K562 (cell line): ENCODE measurements around the gene HSPA1L. TPM values are rescaled to one million over a fixed set of nuclear protein-coding genes. Genes with fewer than 3 reads are reported as not detected.

Experiments
- ARHGAP35 ChIP-seq: fragments of 450-650 bp; IDR thresholded peaks from 2 replicates; pipeline ENCODE4 v1.6.1; 2018; ENCODE audit not compliant: partially characterized antibody
- ATF2 ChIP-seq: sonication (generic); formaldehyde crosslinking; IDR thresholded peaks from 2 replicates; pipeline ENCODE4 v1.8.1; 2022; ENCODE audit warnings: missing genetic modification reagents
- CC2D1A ChIP-seq: fragments of 450-650 bp; IDR thresholded peaks from 2 replicates; pipeline ENCODE4 v1.6.1; 2017; ENCODE audit warnings: mild to moderate bottlenecking
- HLTF ChIP-seq: fragments of 450-650 bp; IDR thresholded peaks from 2 replicates; pipeline ENCODE4 v1.6.1; 2016
- IFI16 ChIP-seq: fragments of 250-450 bp; sonication (Bioruptor Pico); IDR thresholded peaks from 2 replicates; pipeline ENCODE4 v2.1.2; 2022; ENCODE audit warnings: mild to moderate bottlenecking, inconsistent platforms
- OTX1 ChIP-seq: fragments of 450-650 bp; formaldehyde crosslinking; IDR thresholded peaks from 2 replicates; pipeline ENCODE4 v1.4.0; 2022; ENCODE audit warnings: mild to moderate bottlenecking
- RNF219 ChIP-seq: fragments of 250-450 bp; sonication (Bioruptor Pico); IDR thresholded peaks from 2 replicates; pipeline ENCODE4 v1.5.0; 2022; ENCODE audit warnings: mild to moderate bottlenecking
- ZBTB11 ChIP-seq, 3 experiments: fragments of 200-800 bp in 1 of 3; fragments of 250-450 bp in 1 of 3; fragments of 450-650 bp in 1 of 3; sonication (Bioruptor Pico) in 1 of 3; sonication (Bioruptor generic) in 1 of 3; formaldehyde crosslinking in 1 of 3; IDR thresholded peaks; 2 replicates each; pipeline versions ENCODE4 v1.6.1 to v1.8.0; 2016 to 2022; ENCODE audit warnings: mild to moderate bottlenecking in 2 of 3, missing genetic modification characterization in 2 of 3, missing compliant biosample characterization in 1 of 3, moderate library complexity in 1 of 3
- ZNF274 ChIP-seq: IDR thresholded peaks from 2 replicates; pipeline ENCODE4 v1.6.1; 2011; ENCODE audit warnings: low read depth, mild to moderate bottlenecking, low read length, moderate library complexity, borderline replicate concordance
- ZNF644 ChIP-seq: fragments of 200-800 bp; sonication (Bioruptor generic); IDR thresholded peaks from 2 replicates; pipeline ENCODE4 v1.6.1; 2016; ENCODE audit warnings: low read depth, missing genetic modification characterization, missing compliant biosample characterization
- ZNF717 ChIP-seq: fragments of 250-450 bp; sonication (Bioruptor Pico); IDR thresholded peaks from 2 replicates; pipeline ENCODE4 v1.5.0; 2021
- polyA plus RNA-seq, 8 experiments: library from polyadenylated mRNA; depleted of rRNA in 4 of 8; stranded (reverse) in 5 of 8; unstranded in 3 of 8; fragments of >200 nt; fragmentation: Nextera tagmentation in 2 of 8; fragmentation: Illumina TruSeq in 1 of 8; extraction: Ambion mirVana in 2 of 8; extraction: Trizol in 1 of 8; gene quantifications; 2 replicates each; pipeline versions ENCODE4 v1.2.1 to v1.2.3, GENCODE V29; 2011 to 2014; ENCODE audit warnings: inconsistent platforms in 1 of 8, missing spikeins in 1 of 8
- total RNA-seq, 7 experiments: library from RNA; depleted of rRNA in 6 of 7; stranded (reverse); fragments of >200 nt in 6 of 7; fragmentation: Illumina TruSeq in 2 of 7; extraction: Trizol in 2 of 7; gene quantifications; 2 replicates each; pipeline versions ENCODE4 v1.2.1 to v1.2.3, GENCODE V29; 2011 to 2021; ENCODE audit warnings: low replicate concordance in 1 of 7
- TF ChIP-seq, protein P1 (sequence below): fragments of 450-650 bp; formaldehyde crosslinking; IDR thresholded peaks from 2 replicates; pipeline ENCODE4 v1.4.0; 2020; ENCODE audit warnings: mild to moderate bottlenecking, moderate library complexity
- TF ChIP-seq, protein P2 (sequence below): sonication (generic); IDR thresholded peaks from 2 replicates; pipeline ENCODE4 v1.6.1; 2016

Gene HSPA1L
- total and polyA plus RNA-seq, 9 of the 15 experiments (the other 6 are each of a cell fraction or from before 2014, with no cell fraction given): 0.14 to 2.1 (median 1.3) TPM

DNA sequence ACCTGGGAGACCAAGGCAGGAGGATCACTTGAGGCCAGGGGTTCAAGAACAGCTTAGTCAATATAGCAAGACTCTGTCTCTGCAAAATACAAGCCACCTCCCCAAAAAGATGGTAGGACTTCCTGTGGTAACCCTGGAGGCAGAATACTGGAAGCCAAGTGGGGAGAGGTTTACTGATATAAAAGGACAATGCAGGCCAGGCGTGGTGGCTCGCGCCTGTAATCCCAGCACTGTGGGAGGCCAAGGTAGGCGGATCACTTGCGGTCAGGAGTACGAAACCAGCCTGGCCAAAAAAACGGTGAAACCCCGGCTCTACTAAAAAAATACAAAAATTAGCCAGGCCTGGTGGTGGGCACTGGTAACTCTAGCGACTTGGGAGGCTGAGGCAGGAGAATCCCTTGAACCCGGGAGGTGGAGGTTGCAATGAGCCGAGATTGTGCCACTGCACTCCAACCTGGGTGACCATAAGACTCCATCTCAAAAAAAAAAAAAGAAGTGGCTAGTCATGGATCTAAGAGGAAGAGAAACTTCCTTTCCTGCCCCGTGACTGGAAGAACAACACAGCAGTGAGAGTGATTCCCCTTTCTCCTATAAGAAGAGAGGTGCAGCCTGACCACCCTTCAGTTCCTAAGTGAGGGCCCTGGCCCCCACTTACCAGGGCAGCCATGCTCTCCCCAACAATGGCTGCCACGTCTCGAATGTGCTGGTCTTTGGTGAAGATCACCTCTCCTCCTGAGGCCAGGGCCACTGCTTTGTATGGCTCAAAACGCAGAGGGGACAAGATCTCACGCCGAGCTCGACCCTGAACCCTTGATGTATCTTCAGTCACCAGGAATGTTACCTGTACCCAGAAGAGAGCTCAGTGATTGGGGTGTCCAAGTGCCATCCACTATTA, 46.5 kb downstream of the HSPA1L start (continued):
- TF ChIP-seq ZBTB11 (CRISPR knock-in tag; IDR thresholded peaks at IDR 0.05) (0 out of 6 replicates have a peak, but pooled peaks of 1 of the 3 experiments have one; percentile 27), IFI16 (no peak), OTX1 (no peak), ZNF717 (CRISPR knock-in tag) (no peak), CC2D1A (peak; percentile 42; the same call in 1 of the 2 replicates), HLTF (0 out of 2 replicates have a peak, but pooled peaks have one; percentile 16), ZNF644 (tag) (no peak), ZNF274 (no peak), RNF219 (CRISPR knock-in tag) (no peak), ARHGAP35 (no peak), ATF2 (CRISPR knock-in tag) (no peak)
- TF ChIP-seq, protein P1, sequence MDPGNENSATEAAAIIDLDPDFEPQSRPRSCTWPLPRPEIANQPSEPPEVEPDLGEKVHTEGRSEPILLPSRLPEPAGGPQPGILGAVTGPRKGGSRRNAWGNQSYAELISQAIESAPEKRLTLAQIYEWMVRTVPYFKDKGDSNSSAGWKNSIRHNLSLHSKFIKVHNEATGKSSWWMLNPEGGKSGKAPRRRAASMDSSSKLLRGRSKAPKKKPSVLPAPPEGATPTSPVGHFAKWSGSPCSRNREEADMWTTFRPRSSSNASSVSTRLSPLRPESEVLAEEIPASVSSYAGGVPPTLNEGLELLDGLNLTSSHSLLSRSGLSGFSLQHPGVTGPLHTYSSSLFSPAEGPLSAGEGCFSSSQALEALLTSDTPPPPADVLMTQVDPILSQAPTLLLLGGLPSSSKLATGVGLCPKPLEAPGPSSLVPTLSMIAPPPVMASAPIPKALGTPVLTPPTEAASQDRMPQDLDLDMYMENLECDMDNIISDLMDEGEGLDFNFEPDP: no peak
- TF ChIP-seq, protein P2, sequence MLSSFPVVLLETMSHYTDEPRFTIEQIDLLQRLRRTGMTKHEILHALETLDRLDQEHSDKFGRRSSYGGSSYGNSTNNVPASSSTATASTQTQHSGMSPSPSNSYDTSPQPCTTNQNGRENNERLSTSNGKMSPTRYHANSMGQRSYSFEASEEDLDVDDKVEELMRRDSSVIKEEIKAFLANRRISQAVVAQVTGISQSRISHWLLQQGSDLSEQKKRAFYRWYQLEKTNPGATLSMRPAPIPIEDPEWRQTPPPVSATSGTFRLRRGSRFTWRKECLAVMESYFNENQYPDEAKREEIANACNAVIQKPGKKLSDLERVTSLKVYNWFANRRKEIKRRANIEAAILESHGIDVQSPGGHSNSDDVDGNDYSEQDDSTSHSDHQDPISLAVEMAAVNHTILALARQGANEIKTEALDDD: no peak
